Trophoblast cell (in vitro differentiated cells and primary cell): ENCODE results near the gene MAP3K10.

Experiments
- DNase-seq, 2 donors: peaks; one replicate each; pipeline ENCODE4 v3.0.0-alpha.2; 2016
- H2AFZ ChIP-seq: 2 replicates; pipeline ENCODE4 v1.6.1; 2013; ENCODE audit warnings: low read length, moderate library complexity, mild to moderate bottlenecking; ENCODE audit not compliant: insufficient read depth, poor library complexity
- H2AK5ac ChIP-seq: 2 replicates; pipeline ENCODE4 v1.6.1; 2013; ENCODE audit warnings: mild to moderate bottlenecking, low read length
- H2BK120ac ChIP-seq: 2 replicates; pipeline ENCODE4 v1.6.1; 2013; ENCODE audit warnings: low read length, mild to moderate bottlenecking, moderate library complexity; ENCODE audit not compliant: insufficient read depth, poor library complexity
- H2BK12ac ChIP-seq: 2 replicates; pipeline ENCODE4 v1.6.1; 2013; ENCODE audit warnings: mild to moderate bottlenecking, low read length, moderate library complexity
- H2BK5ac ChIP-seq: 2 replicates; pipeline ENCODE4 v1.6.1; 2013; ENCODE audit warnings: low read length, low read depth, moderate library complexity, mild to moderate bottlenecking; ENCODE audit not compliant: poor library complexity
- H3K14ac ChIP-seq: 2 replicates; pipeline ENCODE4 v1.6.1; 2013; ENCODE audit warnings: mild to moderate bottlenecking, low read length
- H3K18ac ChIP-seq: 2 replicates; pipeline ENCODE4 v1.6.1; 2013; ENCODE audit warnings: mild to moderate bottlenecking, low read length
- H3K23ac ChIP-seq: 2 replicates; pipeline ENCODE4 v1.6.1; 2013; ENCODE audit warnings: low read length
- H3K27ac ChIP-seq: 2 replicates; pipeline ENCODE4 v1.5.1; 2013; ENCODE audit warnings: low read depth, mild to moderate bottlenecking, inconsistent platforms, low read length, moderate library complexity
- H3K27me3 ChIP-seq: 2 replicates; pipeline ENCODE4 v1.6.1; 2013; ENCODE audit warnings: inconsistent platforms, mild to moderate bottlenecking, low read length, moderate library complexity; ENCODE audit not compliant: insufficient read depth
- H3K36me3 ChIP-seq, 2 experiments: 1 replicate in 1 of 2; 2 replicates in 1 of 2; pipeline ENCODE4 v1.6.1; 2013; ENCODE audit warnings: low read length in 2 of 2, mild to moderate bottlenecking in 2 of 2, moderate library complexity in 1 of 2; ENCODE audit not compliant: insufficient read depth in 2 of 2, control insufficient read depth in 1 of 2
- H3K4ac ChIP-seq: 2 replicates; pipeline ENCODE4 v1.6.1; 2013; ENCODE audit warnings: low read depth, mild to moderate bottlenecking, low read length, moderate library complexity
- H3K4me1 ChIP-seq, 2 experiments: 1 replicate in 1 of 2; 2 replicates in 1 of 2; pipeline ENCODE4 v1.6.1; 2013; ENCODE audit warnings: low read length in 2 of 2, mild to moderate bottlenecking in 2 of 2, moderate library complexity in 1 of 2; ENCODE audit not compliant: insufficient read depth in 2 of 2, control insufficient read depth in 1 of 2
- H3K4me2 ChIP-seq: 2 replicates; pipeline ENCODE4 v1.6.1; 2013; ENCODE audit warnings: inconsistent platforms, mild to moderate bottlenecking, low read length, moderate library complexity
- H3K4me3 ChIP-seq: 2 replicates; pipeline ENCODE4 v1.5.1; 2013; ENCODE audit warnings: mild to moderate bottlenecking, low read depth, low read length, inconsistent platforms
- H3K79me1 ChIP-seq: one replicate; pipeline ENCODE4 v1.6.1; 2013; ENCODE audit warnings: low read length
- H3K79me2 ChIP-seq: 2 replicates; pipeline ENCODE4 v1.6.1; 2013; ENCODE audit warnings: low read length, mild to moderate bottlenecking; ENCODE audit not compliant: control insufficient read depth, insufficient read depth, poor library complexity
- H3K9ac ChIP-seq: 2 replicates; pipeline ENCODE4 v1.6.1; 2013; ENCODE audit warnings: mild to moderate bottlenecking, low read length
- H3K9me3 ChIP-seq: 2 replicates; pipeline ENCODE4 v1.6.1; 2013; ENCODE audit warnings: low read depth, mild to moderate bottlenecking, control low read depth, inconsistent platforms, low read length; ENCODE audit not compliant: insufficient read depth
- H4K12ac ChIP-seq: 2 replicates; pipeline ENCODE4 v1.6.1; 2013; ENCODE audit warnings: low read depth, mild to moderate bottlenecking, low read length, moderate library complexity
- H4K8ac ChIP-seq: 2 replicates; pipeline ENCODE4 v1.6.1; 2013; ENCODE audit warnings: low read depth, mild to moderate bottlenecking, low read length, moderate library complexity
- H4K91ac ChIP-seq: one replicate; pipeline ENCODE4 v1.6.1; 2013; ENCODE audit warnings: low read depth, mild to moderate bottlenecking, low read length, moderate library complexity
- WGBS: extraction: QIAGEN DNeasy Blood & Tissue Kit; methylation state at CpG from one replicate; pipeline ENCODE4 v1.1.7; 2013; ENCODE audit warnings: missing lambda C conversion rate; ENCODE audit not compliant: insufficient read length, insufficient coverage; ENCODE audit errors: extremely low coverage; 5-methylcytosine and 5-hydroxymethylcytosine counted together

Gene MAP3K10

GRCh38 chr19:40236366-40236765 lies 45.1 kb downstream of the MAP3K10 start:
- no peak overlapping the region for H2BK120ac ChIP-seq
- DNase-seq, result no peak
- no peak overlapping the region for H3K4me3 ChIP-seq
- H3K27me3 ChIP-seq, result no peaks in the 10 kb centered on the region
- H3K14ac ChIP-seq, result no peak overlapping the region
- H3K79me2 ChIP-seq, result no peaks in the 10 kb centered on the region
- no peak overlapping the region for H4K8ac ChIP-seq
- H3K23ac ChIP-seq, result no peak overlapping the region
- H4K12ac ChIP-seq, result no peak overlapping the region
- no peak overlapping the region for H2AK5ac ChIP-seq
- H3K18ac ChIP-seq, result no peak overlapping the region
- peaks cover 72 to 76% of the 10 kb centered on the region in 2 experiments for H3K36me3 ChIP-seq
- WGBS, result no CpG with 5 or more reads among the region's 6 CpGs
- H3K79me1 ChIP-seq, result peaks cover 4% of the 10 kb centered on the region
- H3K9ac ChIP-seq, result no peak overlapping the region
- no peak overlapping the region for H2AFZ ChIP-seq
- H3K4me2 ChIP-seq, result no peak overlapping the region
- no peak overlapping the region for H2BK5ac ChIP-seq
- no peak overlapping the region for H4K91ac ChIP-seq
- H3K4ac ChIP-seq, result no peak overlapping the region
- no peak overlapping the region for H2BK12ac ChIP-seq
- H3K4me1 ChIP-seq, result peaks cover 8 to 12% of the 10 kb centered on the region in 2 experiments
- peaks cover 2% of the 10 kb centered on the region for H3K9me3 ChIP-seq
- no peak overlapping the region for H3K27ac ChIP-seq

GRCh38 chr19:40237791-40238190 lies 46.6 kb downstream of the MAP3K10 start:
- no peaks in the 10 kb centered on the region for H3K27me3 ChIP-seq
- peaks cover 83 to 86% of the 10 kb centered on the region in 2 experiments for H3K36me3 ChIP-seq
- no peak overlapping the region for H4K91ac ChIP-seq
- no peak overlapping the region for H2AFZ ChIP-seq
- no peak overlapping the region for H3K18ac ChIP-seq
- H2BK12ac ChIP-seq, result no peak overlapping the region
- no peak overlapping the region for H4K8ac ChIP-seq
- H3K4me2 ChIP-seq, result no peak overlapping the region
- H3K4me3 ChIP-seq, result no peak overlapping the region
- no peak overlapping the region for H4K12ac ChIP-seq
- H3K4ac ChIP-seq, result no peak overlapping the region
- H3K27ac ChIP-seq, result no peak overlapping the region
- no peak for DNase-seq
- peaks cover 2% of the 10 kb centered on the region for H3K9me3 ChIP-seq
- no peaks in the 10 kb centered on the region for H3K4me1 ChIP-seq
- no peaks in the 10 kb centered on the region for H3K79me1 ChIP-seq
- WGBS, result no CpG with 5 or more reads among the region's 14 CpGs
- H3K9ac ChIP-seq, result no peak overlapping the region
- no peak overlapping the region for H3K23ac ChIP-seq
- no peak overlapping the region for H2BK120ac ChIP-seq
- no peak overlapping the region for H2BK5ac ChIP-seq
- no peak overlapping the region for H2AK5ac ChIP-seq
- H3K14ac ChIP-seq, result no peak overlapping the region
- no peaks in the 10 kb centered on the region for H3K79me2 ChIP-seq

GRCh38 chr19:40238775-40239174 lies 47.5 kb downstream of the MAP3K10 start:
- H3K4me1 ChIP-seq, result no peaks in the 10 kb centered on the region
- H3K4me2 ChIP-seq, result no peak overlapping the region
- no peaks in the 10 kb centered on the region for H3K79me1 ChIP-seq
- no peak overlapping the region for H3K18ac ChIP-seq
- peaks cover 2% of the 10 kb centered on the region for H3K9me3 ChIP-seq
- H3K27me3 ChIP-seq, result no peaks in the 10 kb centered on the region
- H2BK12ac ChIP-seq, result no peak overlapping the region
- H4K91ac ChIP-seq, result no peak overlapping the region
- H3K36me3 ChIP-seq, result peaks cover 74 to 76% of the 10 kb centered on the region in 2 experiments
- H3K4me3 ChIP-seq, result no peak overlapping the region
- H3K27ac ChIP-seq, result no peak overlapping the region
- no peak overlapping the region for H3K4ac ChIP-seq
- H3K23ac ChIP-seq, result no peak overlapping the region
- DNase-seq, result no peak
- no peak overlapping the region for H2AK5ac ChIP-seq
- H2BK5ac ChIP-seq, result no peak overlapping the region
- no peak overlapping the region for H3K14ac ChIP-seq
- no peak overlapping the region for H4K12ac ChIP-seq
- H2BK120ac ChIP-seq, result no peak overlapping the region
- no CpG with 5 or more reads among the region's 9 CpGs for WGBS
- H4K8ac ChIP-seq, result no peak overlapping the region
- H3K79me2 ChIP-seq, result no peaks in the 10 kb centered on the region
- H2AFZ ChIP-seq, result no peak overlapping the region
- H3K9ac ChIP-seq, result no peak overlapping the region

GRCh38 chr19:40239415-40240226 lies 48.4 kb downstream of the MAP3K10 start:
- Histone ChIP-seq H3K4ac (no peak overlapping the region), H4K8ac (no peak overlapping the region), H2BK12ac (no peak overlapping the region), H3K4me2 (no peak overlapping the region), H2AK5ac (no peak overlapping the region), H3K27me3 (no peaks in the 10 kb centered on the region), H3K4me3 (no peak overlapping the region), H3K18ac (no peak overlapping the region), H4K91ac (no peak overlapping the region), H2AFZ (no peak overlapping the region), H3K23ac (no peak overlapping the region), H3K79me1 (no peaks in the 10 kb centered on the region), H3K36me3 (peaks cover 66 to 69% of the 10 kb centered on the region in 2 experiments), H2BK5ac (no peak overlapping the region), H3K79me2 (no peaks in the 10 kb centered on the region), H4K12ac (no peak overlapping the region), H2BK120ac (no peak overlapping the region), H3K14ac (no peak overlapping the region), H3K9ac (no peak overlapping the region), H3K9me3 (peaks cover 2% of the 10 kb centered on the region), H3K4me1 (no peaks in the 10 kb centered on the region), H3K27ac (no peak overlapping the region)
- DNase-seq, result no peak
- no CpG with 5 or more reads among the region's 12 CpGs for WGBS
